ENCODE data around the gene SHB. TPM values are rescaled to one million over a fixed set of nuclear protein-coding genes. Genes with fewer than 3 reads are reported as not detected.

The SHB gene
- total RNA-seq, 1 donor from 2014 or later, result 16.7 TPM

GRCh38 chr9:37923118-37923795 is 145.8 kb downstream of the SHB start:
- TF ChIP-seq, protein P1, sequence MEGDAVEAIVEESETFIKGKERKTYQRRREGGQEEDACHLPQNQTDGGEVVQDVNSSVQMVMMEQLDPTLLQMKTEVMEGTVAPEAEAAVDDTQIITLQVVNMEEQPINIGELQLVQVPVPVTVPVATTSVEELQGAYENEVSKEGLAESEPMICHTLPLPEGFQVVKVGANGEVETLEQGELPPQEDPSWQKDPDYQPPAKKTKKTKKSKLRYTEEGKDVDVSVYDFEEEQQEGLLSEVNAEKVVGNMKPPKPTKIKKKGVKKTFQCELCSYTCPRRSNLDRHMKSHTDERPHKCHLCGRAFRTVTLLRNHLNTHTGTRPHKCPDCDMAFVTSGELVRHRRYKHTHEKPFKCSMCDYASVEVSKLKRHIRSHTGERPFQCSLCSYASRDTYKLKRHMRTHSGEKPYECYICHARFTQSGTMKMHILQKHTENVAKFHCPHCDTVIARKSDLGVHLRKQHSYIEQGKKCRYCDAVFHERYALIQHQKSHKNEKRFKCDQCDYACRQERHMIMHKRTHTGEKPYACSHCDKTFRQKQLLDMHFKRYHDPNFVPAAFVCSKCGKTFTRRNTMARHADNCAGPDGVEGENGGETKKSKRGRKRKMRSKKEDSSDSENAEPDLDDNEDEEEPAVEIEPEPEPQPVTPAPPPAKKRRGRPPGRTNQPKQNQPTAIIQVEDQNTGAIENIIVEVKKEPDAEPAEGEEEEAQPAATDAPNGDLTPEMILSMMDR (IDR thresholded peaks at IDR 0.05), result no peak
- no peak overlapping the region for H3K27ac Mint-ChIP-seq (ENCODE audit: unreplicated experiment)
- no peak overlapping the region for H3K4me3 Mint-ChIP-seq (ENCODE audit: unreplicated experiment)
- DNase-seq (ENCODE audit: extremely low spot score, unreplicated experiment), result no peak
- no peaks in the 10 kb centered on the region for H3K27me3 Mint-ChIP-seq (ENCODE audit: unreplicated experiment)
- H3K9me3 Mint-ChIP-seq (ENCODE audit: unreplicated experiment), result no peaks in the 10 kb centered on the region
- peaks cover 4% of the 10 kb centered on the region for H3K36me3 Mint-ChIP-seq (ENCODE audit: unreplicated experiment)
- peaks cover 17% of the 10 kb centered on the region for H3K4me1 Mint-ChIP-seq (ENCODE audit: unreplicated experiment)

DNA sequence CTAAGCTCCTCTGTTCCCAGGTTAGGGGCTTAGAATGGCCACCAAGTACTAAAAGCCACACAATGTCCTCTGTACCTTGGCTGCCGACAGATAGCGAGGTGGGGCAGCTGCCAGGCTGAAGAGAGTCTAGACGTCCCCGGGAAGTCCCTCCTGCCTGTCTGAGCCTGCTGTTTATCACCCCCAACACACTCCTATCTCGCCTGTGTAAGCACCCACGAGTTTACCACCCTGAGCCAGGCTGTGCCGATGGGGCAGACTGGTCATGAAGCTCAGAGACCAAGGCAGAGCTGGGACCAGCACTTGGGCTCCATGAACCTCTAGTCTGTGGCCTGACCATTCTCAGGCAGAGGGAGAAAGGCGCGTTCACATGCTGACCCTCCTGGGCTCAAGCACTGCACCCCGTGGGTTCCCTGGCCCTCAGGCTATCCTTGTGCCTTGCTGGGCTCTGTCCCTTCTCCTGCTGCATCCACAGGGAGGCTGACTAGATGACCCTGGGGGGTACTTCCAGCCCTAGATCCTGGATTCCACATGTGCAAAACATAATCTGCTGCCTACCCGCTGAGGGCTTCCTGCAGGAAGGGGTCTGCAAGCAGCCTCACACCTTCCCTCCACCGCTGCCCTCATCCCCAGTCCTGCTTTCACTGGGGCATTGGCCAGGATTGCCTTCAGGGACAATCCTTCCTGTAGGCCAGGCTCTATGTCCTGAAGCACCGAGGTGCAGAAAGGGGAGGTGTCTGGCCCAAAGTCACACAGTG is 146.5 kb downstream of the SHB start:
- TF ChIP-seq, protein P1 (IDR thresholded peaks at IDR 0.05), result no peak
- no peak for DNase-seq (ENCODE audit: extremely low spot score, unreplicated experiment)
- Mint-ChIP-seq H3K4me1 (ENCODE audit: unreplicated experiment) (peaks cover 17% of the 10 kb centered on the region), H3K27me3 (ENCODE audit: unreplicated experiment) (no peaks in the 10 kb centered on the region), H3K27ac (ENCODE audit: unreplicated experiment) (no peak overlapping the region), H3K36me3 (ENCODE audit: unreplicated experiment) (peaks cover 8% of the 10 kb centered on the region), H3K4me3 (ENCODE audit: unreplicated experiment) (no peak overlapping the region), H3K9me3 (ENCODE audit: unreplicated experiment) (no peaks in the 10 kb centered on the region)

- H3K27me3 Mint-ChIP-seq (ENCODE audit: unreplicated experiment), result no peaks in the 10 kb centered on the region
- no peak for DNase-seq (ENCODE audit: extremely low spot score, unreplicated experiment)
- H3K4me3 Mint-ChIP-seq (ENCODE audit: unreplicated experiment), result no peak overlapping the region
- no peaks in the 10 kb centered on the region for H3K9me3 Mint-ChIP-seq (ENCODE audit: unreplicated experiment)
- no peak overlapping the region for H3K27ac Mint-ChIP-seq (ENCODE audit: unreplicated experiment)
- H3K4me1 Mint-ChIP-seq (ENCODE audit: unreplicated experiment), result peaks cover 16% of the 10 kb centered on the region
- TF ChIP-seq, protein P1 (IDR thresholded peaks at IDR 0.05), result peak; percentile 9
- peaks cover 9% of the 10 kb centered on the region for H3K36me3 Mint-ChIP-seq (ENCODE audit: unreplicated experiment)
These were observed 147.3 kb downstream of the SHB start for GRCh38 chr9:37921546-37922300.

DNA sequence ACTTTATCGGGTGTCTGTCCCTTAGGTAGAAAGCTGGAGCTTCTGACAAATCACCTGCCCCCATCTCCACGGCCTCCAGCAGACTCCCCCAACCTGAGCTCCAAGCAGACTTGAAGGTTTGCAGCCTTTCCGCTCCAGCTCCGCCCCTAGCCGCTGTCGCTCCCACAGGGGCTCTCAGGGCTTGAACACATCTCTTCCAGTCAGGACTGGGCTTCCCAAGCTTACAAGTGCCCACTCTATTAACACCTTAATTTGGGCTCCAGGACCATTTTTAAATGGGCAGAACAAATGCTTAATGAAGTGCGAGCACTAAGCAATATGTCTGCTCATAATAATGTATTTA is 147.9 kb downstream of the SHB start:
- Mint-ChIP-seq H3K4me1 (ENCODE audit: unreplicated experiment) (peaks cover 11% of the 10 kb centered on the region), H3K27ac (ENCODE audit: unreplicated experiment) (no peak overlapping the region), H3K27me3 (ENCODE audit: unreplicated experiment) (no peaks in the 10 kb centered on the region), H3K36me3 (ENCODE audit: unreplicated experiment) (peaks cover 9% of the 10 kb centered on the region), H3K9me3 (ENCODE audit: unreplicated experiment) (no peaks in the 10 kb centered on the region), H3K4me3 (ENCODE audit: unreplicated experiment) (no peak overlapping the region)
- TF ChIP-seq, protein P1 (IDR thresholded peaks at IDR 0.05), result no peak
- DNase-seq (ENCODE audit: extremely low spot score, unreplicated experiment), result no peak

Data from osteocyte (in vitro differentiated cells).